Measurements from ENCODE around the gene RALGPS2. TPM values are rescaled to one million over a fixed set of nuclear protein-coding genes. Genes with fewer than 3 reads are reported as not detected.

Gene RALGPS2
- total RNA-seq, 1 donor = 38.0 TPM

DNA sequence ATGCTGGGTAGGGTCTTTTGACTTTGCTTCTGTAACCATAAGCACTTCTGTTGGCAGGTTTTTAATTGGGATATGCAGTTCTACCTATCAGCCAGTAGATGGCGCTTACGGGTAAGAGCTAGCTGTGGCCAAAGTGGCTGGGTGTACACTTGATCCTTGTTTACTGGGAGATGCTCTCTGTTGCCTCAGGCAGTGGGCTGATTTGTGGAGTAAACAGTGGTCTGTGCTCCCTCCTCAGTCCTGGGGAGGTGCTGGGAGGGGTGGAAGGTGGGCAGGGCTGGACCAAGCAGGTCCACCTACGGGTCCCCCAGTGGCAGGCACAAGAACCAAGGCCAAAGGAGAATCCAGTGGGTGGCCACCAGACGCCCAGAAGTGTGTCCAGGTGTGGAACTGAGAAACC, 43.4 kb downstream of the RALGPS2 start:
- TF ChIP-seq, protein P1, sequence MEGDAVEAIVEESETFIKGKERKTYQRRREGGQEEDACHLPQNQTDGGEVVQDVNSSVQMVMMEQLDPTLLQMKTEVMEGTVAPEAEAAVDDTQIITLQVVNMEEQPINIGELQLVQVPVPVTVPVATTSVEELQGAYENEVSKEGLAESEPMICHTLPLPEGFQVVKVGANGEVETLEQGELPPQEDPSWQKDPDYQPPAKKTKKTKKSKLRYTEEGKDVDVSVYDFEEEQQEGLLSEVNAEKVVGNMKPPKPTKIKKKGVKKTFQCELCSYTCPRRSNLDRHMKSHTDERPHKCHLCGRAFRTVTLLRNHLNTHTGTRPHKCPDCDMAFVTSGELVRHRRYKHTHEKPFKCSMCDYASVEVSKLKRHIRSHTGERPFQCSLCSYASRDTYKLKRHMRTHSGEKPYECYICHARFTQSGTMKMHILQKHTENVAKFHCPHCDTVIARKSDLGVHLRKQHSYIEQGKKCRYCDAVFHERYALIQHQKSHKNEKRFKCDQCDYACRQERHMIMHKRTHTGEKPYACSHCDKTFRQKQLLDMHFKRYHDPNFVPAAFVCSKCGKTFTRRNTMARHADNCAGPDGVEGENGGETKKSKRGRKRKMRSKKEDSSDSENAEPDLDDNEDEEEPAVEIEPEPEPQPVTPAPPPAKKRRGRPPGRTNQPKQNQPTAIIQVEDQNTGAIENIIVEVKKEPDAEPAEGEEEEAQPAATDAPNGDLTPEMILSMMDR (IDR thresholded peaks at IDR 0.05; ENCODE audit: insufficient read depth, low read depth, low read length) = peak; percentile 81
- DNase-seq (ENCODE audit: low read depth) = peak; percentile 41

GRCh38 chr1:178772952-178773351, 47.9 kb downstream of the RALGPS2 start:
- no peak for DNase-seq (ENCODE audit: low read depth)
- TF ChIP-seq, protein P1 (IDR thresholded peaks at IDR 0.05; ENCODE audit: insufficient read depth, low read depth, low read length) = no peak
- no peak overlapping the region for H3K4me3 ChIP-seq (ENCODE audit: low read depth, low read length)

More for the DNA sequence above, 43.4 kb downstream of the RALGPS2 start:
- no peak overlapping the region for H3K4me3 ChIP-seq (ENCODE audit: low read depth, low read length)

GRCh38 chr1:178774263-178774662, 49.2 kb downstream of the RALGPS2 start:
- TF ChIP-seq, protein P1 (IDR thresholded peaks at IDR 0.05; ENCODE audit: insufficient read depth, low read depth, low read length) = peak; percentile 29
- H3K4me3 ChIP-seq (ENCODE audit: low read depth, low read length) = no peak overlapping the region
- peak; percentile 53 for DNase-seq (ENCODE audit: low read depth)

DNA sequence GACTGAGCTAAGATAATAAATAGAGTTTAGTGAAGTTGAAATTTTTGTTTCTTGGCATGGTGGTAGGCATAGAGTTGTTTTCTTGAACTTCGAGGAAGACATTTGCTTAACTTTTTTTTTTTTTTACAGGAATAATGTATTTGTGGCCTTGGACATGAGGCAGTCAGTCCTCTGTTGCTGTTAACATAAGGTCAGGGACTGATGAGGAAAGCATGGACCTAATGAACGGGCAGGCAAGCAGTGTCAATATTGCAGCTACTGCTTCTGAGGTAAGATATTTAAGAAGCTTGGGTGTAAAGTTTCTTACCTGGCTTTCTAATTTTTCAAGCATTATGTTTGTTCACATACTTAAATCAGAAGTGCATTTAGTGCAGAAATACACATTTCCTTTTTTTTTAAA, 51.5 kb downstream of the RALGPS2 start:
- TF ChIP-seq, protein P1 (IDR thresholded peaks at IDR 0.05; ENCODE audit: insufficient read depth, low read depth, low read length) = no peak
- DNase-seq (ENCODE audit: low read depth) = no peak
- H3K4me3 ChIP-seq (ENCODE audit: low read depth, low read length) = no peak overlapping the region

DNA sequence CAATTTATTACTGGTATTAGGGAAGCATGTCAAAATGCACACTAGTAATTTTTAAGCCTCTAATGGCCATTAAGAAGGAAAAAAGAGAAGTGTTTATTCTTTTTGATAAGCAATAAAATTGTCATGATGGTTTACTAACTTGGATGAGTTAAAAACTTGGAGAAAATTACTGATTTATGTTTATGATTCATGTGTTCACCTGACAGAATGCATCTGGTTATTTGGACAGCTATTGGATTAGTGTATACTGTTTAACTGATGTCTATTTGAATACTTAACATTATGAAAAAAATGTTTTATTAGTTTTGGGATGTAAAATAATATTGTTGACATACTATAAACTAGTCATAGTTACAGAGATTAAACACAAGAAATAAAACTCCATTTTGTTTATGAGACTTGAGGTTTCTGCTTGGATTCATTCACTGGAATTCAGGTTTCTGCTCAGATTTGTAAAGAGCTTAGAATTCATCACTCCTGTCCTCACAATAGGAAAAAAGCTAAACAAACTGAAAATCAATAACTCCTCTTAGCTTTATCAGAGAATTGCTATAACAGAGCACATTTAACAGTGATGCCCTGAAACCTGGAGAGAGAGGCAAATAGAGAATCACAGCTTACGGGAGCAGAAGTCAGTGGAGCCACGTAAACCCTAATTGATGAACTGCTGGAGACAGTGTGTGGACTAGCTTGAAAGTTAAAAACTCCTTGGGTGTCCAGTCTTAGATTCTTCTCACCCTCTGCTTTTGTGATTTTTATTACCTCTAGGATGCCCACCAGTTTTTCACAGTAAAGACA, 56.7 kb downstream of the RALGPS2 start:
- peak; percentile 77 for DNase-seq (ENCODE audit: low read depth)
- TF ChIP-seq, protein P1 (IDR thresholded peaks at IDR 0.05; ENCODE audit: insufficient read depth, low read depth, low read length) = no peak
- H3K4me3 ChIP-seq (ENCODE audit: low read depth, low read length) = no peak overlapping the region

DNA sequence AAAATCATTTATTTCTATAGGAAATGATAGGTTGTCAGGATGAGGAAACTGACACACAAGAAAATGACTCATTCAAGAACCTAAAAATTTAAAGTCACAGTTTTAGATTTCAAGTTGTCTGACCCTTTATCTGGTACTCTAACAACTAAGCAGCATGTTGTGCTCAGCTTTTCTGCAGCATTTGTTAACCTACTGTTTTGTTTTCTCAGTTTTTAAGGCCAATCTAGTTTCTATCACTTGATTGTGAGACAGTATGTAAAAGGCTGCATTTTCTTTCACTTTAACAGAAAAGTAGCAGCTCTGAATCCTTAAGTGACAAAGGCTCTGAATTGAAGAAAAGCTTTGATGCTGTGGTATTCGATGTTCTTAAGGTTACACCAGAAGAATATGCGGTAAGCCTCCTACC, 59.1 kb downstream of the RALGPS2 start:
- TF ChIP-seq, protein P1 (IDR thresholded peaks at IDR 0.05; ENCODE audit: insufficient read depth, low read depth, low read length) = no peak
- H3K4me3 ChIP-seq (ENCODE audit: low read depth, low read length) = no peak overlapping the region
- DNase-seq (ENCODE audit: low read depth) = no peak
